GM21529 (cell line): ENCODE measurements around the gene CCR4.
"Not testable (repeated sequence)": the region's sequence is repeated elsewhere in the genome, so short reads cannot be mapped to it uniquely, and the experiment has no call there.

Experiments used
- ATAC-seq: cut with Tn5 transposase; IDR thresholded peaks from one replicate; pipeline ENCODE4 v1.9.1; 2021; ENCODE audit not compliant: unreplicated experiment

CCR4 gene

GRCh38 chr3:32977861-32978260, 26.4 kb downstream of the CCR4 start:
- no peak for ATAC-seq

GRCh38 chr3:32978331-32978730, 26.9 kb downstream of the CCR4 start:
- ATAC-seq = no peak

GRCh38 chr3:32983124-32983523, 31.7 kb downstream of the CCR4 start:
- no peak for ATAC-seq

GRCh38 chr3:32984918-32985317, 33.5 kb downstream of the CCR4 start:
- not testable (repeated sequence) for ATAC-seq

- no peak for ATAC-seq
These were observed 37.7 kb downstream of the CCR4 start for GRCh38 chr3:32989171-32989570.

GRCh38 chr3:32990116-32990515, 38.7 kb downstream of the CCR4 start:
- ATAC-seq = no peak

GRCh38 chr3:32991781-32992180, 40.3 kb downstream of the CCR4 start:
- no peak for ATAC-seq

GRCh38 chr3:32992310-32992686, 40.9 kb downstream of the CCR4 start:
- peak; percentile 5 for ATAC-seq

- no peak for ATAC-seq
These were observed 42.6 kb downstream of the CCR4 start for GRCh38 chr3:32994045-32994444.

GRCh38 chr3:32995098-32995497, 43.7 kb downstream of the CCR4 start:
- ATAC-seq = no peak

GRCh38 chr3:32996048-32996754, 44.8 kb downstream of the CCR4 start:
- no peak for ATAC-seq

- no peak for ATAC-seq
These were observed 45.3 kb downstream of the CCR4 start for GRCh38 chr3:32996755-32997091.

GRCh38 chr3:32998631-32999451, 47.4 kb downstream of the CCR4 start:
- no peak for ATAC-seq

- ATAC-seq = no peak
These were observed 49.4 kb downstream of the CCR4 start for GRCh38 chr3:33000691-33001385.

GRCh38 chr3:33001889-33002288, 50.4 kb downstream of the CCR4 start:
- ATAC-seq = peak; percentile 72

- ATAC-seq = no peak
These were observed 51.9 kb downstream of the CCR4 start for GRCh38 chr3:33003308-33003707.

- no peak for ATAC-seq
These were observed 52.8 kb downstream of the CCR4 start for GRCh38 chr3:33004205-33004604.

- no peak for ATAC-seq
These were observed 53.5 kb downstream of the CCR4 start for GRCh38 chr3:33004961-33005360.
